Measurements from ENCODE around the gene ETV3L.
A peak's percentile ranks its signal among the peaks of the same experiment; 100 is the strongest.
"Not testable (repeated sequence)": the region's sequence is repeated elsewhere in the genome, so short reads cannot be mapped to it uniquely, and the experiment has no call there.

The ETV3L gene

DNA sequence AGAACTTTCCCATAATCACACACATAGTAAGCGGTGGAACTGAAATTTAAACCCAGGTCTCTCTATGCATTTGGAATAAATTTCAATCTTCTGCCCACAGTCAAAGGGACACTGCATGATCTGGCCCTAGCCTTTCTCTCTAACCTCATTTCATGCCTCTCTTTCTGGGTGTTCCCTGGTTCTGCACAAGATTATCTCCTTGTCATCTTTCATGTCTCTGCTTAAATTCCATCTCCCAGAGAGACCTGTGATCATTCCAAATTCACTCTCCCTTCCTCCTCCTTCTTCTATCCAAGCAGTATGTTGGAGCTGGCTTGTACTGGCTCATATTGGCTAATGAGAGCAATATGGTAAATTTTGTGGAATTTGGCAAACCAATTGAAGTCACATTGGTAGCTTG is 22.2 kb downstream of the ETV3L start:
- no peak for DNase-seq (ENCODE audit: low spot score)

DNA sequence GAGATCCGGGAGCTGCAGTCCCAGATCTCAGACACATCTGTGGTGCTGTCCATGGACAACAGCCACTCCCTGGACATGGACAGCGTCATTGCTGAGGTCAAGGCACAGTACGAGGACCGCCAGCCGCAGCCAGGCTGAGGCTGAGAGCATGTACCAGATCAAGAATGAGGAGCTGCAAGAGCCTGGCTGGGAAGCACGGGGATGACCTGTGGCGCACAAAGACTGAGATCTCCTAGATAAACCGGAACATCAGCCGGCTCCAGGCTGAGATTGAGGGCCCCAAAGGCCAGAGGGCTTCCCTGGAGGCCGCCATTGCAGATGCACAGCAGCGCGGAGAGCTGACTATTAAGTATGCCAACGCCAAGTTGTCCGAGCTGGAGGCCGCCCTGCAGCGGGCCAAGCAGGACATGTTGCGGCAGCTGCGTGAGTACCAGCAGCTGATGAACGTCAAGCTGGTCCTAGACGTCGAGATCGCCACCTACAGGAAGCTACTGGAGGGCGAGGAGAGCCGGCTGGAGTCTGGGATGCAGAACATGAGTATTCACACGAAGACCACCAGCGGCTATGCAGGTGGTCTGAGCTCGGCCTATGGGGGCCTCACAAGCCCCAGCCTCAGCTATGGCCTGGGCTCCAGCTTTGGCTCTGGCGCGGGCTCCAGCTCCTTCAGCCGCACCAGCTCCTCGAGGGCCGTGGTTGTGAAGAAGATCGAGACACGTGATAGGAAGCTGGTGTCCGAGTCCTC is 25.5 kb downstream of the ETV3L start:
- peak; percentile 75 for DNase-seq (ENCODE audit: low spot score)

DNA sequence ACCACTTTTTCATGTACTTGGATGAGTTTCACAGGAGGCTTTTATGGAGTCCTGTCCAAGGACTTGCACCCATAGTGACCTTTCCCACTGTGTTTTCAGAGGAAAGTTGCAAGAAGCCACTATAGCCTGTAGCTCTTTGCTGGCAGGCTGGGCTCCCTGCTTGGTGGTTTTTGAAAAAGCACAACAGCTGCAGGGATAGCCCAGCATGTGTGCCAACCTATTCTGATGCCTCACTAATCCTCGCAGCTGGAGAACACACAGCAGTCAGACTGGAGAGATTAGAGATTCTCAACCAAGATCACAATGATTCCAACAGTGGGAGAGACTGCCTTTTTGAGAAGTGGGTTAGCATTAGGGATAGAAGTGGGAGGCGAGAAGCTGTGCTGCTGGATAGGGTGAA is 30.0 kb downstream of the ETV3L start:
- no peak for DNase-seq (ENCODE audit: low spot score)

DNA sequence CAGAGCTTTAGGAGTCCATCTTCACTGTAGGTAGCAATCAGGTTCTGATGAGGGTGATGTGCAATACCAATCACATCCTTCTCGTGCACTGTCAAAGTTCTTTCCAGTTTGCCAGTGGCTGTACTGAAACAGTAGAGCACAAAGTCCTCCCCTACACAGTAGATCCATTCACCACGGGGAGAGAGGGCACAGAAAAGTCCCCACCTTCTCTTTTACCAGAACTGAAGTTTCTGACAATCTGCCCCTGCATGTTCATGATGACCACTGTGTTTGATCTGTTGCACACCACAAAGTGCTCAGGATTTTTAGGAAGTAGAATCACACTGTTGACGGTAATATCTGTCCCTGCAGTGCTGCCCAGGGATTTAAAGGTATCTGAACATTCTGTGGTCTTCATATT is 40.4 kb downstream of the ETV3L start:
- not testable (repeated sequence) for DNase-seq (ENCODE audit: low spot score)

DNA sequence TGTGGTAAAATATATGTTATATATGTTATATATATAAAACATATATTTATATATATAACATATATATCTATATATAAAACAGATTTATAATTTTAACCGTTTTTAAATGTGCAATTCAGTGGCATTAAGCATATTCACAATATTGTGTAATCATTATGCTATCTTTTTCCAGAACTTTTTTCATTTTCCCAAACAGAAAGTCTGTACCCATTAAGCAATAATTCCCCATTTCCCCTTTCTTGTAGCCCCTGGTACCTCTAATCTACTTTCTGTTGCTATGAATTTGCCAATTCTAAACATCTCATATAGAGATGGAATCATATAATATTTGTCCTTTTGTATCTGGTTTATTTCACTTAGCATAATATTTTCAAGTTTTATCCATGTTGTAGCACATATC is 43.3 kb downstream of the ETV3L start:
- no peak for DNase-seq (ENCODE audit: low spot score)

DNA sequence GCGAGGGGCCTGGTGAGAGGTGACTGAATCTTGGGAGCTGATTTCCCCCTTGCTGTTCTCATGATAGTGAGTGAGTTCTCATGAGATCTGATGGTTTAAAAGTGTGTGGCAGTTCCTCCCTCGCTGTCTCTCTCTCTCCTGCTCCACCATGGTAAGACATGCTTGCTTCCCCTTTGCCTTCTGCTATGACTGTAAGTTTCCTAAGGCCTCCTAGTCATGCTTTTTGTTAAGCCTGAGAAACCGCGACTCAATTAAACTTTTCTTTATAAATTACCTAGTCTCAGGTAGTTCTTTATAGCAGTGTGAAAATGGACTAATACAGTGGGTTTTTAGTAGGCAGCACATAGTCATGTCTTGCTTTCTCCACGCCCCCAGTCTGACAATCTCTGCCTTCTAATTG is 43.9 kb downstream of the ETV3L start:
- DNase-seq (ENCODE audit: low spot score): not testable (repeated sequence)

DNA sequence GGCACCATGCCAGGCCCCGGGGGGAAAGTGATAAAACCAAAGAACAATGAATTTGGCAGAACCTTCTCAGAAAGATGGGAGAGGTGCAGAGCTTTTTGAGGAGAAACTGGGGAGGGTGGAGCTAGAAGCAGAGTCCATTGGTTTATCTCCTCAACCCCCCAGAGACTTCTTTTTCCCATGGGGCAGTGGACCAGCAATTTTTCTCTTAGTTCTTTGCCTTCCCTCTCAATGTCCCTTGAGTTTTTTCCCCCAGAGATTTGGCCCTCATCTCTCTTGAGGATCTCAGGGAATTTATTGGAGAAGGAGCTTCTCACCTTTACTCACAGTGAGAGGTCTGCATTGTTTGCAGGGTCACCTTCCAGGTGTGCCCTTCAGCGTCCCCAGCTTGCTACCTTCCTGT is 48.8 kb downstream of the ETV3L start:
- DNase-seq (ENCODE audit: low spot score): no peak

DNA sequence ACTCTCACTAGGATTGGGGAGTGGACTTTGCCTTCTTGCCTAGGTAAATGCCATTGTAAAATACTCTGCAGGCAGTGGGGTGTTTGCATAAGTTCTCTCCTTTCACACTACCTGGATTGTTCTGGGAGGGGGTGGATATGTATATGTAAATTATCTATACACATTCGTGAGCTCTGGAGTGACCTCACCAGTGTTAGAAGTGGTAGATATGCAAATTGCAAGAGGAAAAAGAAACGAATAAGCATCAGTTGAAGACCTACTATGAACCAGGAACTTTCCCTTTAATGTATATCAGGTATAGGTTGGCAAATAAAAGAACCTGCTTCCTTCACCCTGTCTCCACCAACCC is 52.6 kb downstream of the ETV3L start:
- no peak for DNase-seq (ENCODE audit: low spot score)

DNA sequence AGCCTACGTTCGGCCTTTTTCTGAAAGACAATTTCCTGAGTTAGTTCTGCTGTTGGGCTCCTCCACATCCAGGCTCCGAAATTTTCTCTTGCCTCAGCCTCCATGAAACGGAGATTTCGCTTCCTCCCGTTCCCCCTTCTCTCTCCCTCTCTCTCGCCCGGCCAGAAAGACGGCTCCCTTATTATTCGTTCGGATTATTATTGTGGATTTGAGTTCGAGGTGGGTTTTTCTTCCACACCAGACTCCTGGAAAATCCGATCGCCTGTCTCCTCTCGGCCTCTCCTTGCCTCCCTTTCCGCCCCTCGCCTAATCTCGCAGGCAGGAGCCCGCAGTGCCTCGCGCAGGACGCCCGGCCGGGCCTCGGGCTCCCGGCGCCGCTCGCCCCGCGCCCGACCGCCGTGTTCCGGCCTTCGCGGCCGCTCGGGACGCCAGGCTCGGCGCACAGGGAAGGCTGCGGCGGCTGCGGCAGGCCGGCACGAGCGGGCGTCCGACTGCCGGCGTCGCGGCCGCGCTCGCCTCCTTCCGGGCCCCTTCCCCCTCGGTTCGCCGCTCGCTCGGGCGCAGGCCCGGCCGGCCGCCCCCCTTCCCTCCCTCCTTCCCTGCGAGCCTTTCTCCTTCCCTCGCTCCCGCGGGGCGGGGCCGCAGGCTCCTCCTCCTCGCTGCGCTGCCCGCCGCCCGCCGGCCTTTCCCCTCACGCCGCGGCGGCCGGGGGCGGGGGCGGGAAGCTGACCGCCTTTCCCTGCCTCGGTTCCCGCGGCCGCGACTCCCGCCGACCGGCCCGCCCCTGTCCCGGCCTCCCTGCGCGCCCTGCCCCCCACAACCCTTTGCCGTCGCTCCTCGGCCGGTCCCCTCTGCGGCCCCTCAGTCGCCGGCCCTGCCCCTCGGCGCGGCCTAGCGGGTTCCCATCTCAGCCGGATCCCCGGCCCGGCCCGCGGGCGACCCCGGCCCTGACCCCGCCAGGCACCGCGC is 54.1 kb downstream of the ETV3L start, which contains the start of gene ARHGEF11:
ARHGEF11 (minus strand) TSS at position 493 of the 969 bp plus-strand sequence. CDS start 1,412 bp downstream, outside the sequence.
- DNase-seq (ENCODE audit: low spot score): peak; percentile 92

DNA sequence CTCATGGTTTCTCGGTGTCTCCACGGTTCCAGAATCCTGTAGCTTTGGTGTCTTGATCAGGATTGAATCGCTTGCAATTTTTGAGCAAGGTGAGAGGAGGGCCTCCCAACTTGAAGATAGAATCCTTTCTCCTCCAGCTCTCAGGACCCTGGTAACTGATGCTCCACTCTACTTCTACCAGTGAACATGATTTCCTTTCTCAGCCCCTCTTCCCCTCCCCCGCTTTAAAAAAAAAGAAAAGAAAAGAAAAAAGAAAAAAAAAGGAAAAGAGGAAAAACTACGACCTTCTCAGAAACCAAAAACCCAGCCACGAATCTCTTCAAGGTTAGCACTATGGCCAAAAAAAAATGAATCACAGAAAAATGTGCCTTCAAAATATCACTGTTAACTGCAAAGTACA is 55.3 kb downstream of the ETV3L start:
- DNase-seq (ENCODE audit: low spot score): no peak

DNA sequence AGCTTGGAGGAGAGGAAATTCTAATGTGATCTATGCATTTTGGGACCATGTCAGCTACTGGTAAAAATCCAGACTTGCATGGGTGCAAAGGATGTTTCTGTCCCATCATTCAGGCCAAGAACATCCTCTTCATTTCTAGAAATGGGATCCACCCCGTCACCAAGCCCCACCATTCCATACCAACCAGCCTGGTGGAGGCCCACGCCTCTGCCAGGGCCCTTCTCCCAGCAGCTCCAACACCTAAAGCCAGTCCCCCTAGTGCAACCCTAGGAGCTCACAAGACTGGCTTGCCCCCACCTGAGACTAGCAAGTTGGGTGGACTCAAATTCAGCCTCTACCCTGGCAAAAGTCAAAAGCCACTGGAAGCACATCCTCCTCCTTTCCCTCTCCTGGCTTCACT is 55.9 kb downstream of the ETV3L start:
- no peak for DNase-seq (ENCODE audit: low spot score)

DNA sequence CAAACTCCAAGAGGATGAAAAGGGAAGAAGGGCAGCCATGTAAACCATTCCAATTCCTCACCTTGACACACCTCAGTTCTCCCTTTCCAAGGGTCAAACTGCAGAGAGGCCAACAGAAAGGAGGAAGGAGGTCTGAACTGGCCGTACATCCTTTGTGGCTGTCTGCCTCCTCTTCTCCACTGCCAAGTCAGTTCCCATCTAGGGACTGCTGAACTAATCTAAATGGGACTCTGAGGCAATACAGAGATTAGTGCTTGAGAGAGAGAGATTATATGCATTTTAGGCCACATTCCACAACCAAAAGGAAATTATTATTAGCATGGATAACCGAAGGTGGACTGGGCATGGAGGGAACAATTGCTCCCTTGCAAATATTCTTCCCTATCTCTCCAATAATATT is 56.8 kb downstream of the ETV3L start:
- DNase-seq (ENCODE audit: low spot score): no peak

All from left forelimb (tissue), 1 donor.